ENCODE data around the gene CD1B. TPM values are rescaled to one million over a fixed set of nuclear protein-coding genes. Genes with fewer than 3 reads are reported as not detected.

Gene CD1B
- total and polyA plus RNA-seq, 4 donors = 0.02 to 0.30 TPM; not detected in 2

GRCh38 chr1:158356616-158357015, 25.3 kb upstream of the CD1B start:
- WGBS, 2 donors = 66 to 83% methylated on average over 3 of the region's 3 CpGs
- no peaks in the 10 kb centered on the region for H3K36me3 ChIP-seq (ENCODE audit: control insufficient read depth in 4 of 4, insufficient read depth in 4 of 4, low read length in 4 of 4)
- no peak for TF ChIP-seq CTCF (IDR thresholded peaks at IDR 0.05; ENCODE audit: control extremely low read depth, extremely low read depth)
- H3K9me3 ChIP-seq (ENCODE audit: control insufficient read depth in 4 of 4, insufficient read depth in 3 of 4, low read length in 3 of 4) = no peaks in the 10 kb centered on the region
- H3K4me3 ChIP-seq = no peak overlapping the region
- no peaks in the 10 kb centered on the region for H3K4me1 ChIP-seq (ENCODE audit: control insufficient read depth in 5 of 5, insufficient read depth in 5 of 5, low read length in 5 of 5)
- no peak overlapping the region for H3K9ac ChIP-seq (ENCODE audit: insufficient read depth in 1 of 2, low read length in 2 of 2)
- DNase-seq (no peak), ATAC-seq (ENCODE audit: insufficient read depth, low FRiP score) (no peak)
- H3K27ac ChIP-seq (ENCODE audit: low read depth in 1 of 2, low read length in 1 of 2) = no peak overlapping the region
- peaks cover 0 to 3% (median 0%) of the 10 kb centered on the region in 3 donors for H3K27me3 ChIP-seq (ENCODE audit: control insufficient read depth in 3 of 3, insufficient read depth in 3 of 3, low read length in 2 of 3)

DNA sequence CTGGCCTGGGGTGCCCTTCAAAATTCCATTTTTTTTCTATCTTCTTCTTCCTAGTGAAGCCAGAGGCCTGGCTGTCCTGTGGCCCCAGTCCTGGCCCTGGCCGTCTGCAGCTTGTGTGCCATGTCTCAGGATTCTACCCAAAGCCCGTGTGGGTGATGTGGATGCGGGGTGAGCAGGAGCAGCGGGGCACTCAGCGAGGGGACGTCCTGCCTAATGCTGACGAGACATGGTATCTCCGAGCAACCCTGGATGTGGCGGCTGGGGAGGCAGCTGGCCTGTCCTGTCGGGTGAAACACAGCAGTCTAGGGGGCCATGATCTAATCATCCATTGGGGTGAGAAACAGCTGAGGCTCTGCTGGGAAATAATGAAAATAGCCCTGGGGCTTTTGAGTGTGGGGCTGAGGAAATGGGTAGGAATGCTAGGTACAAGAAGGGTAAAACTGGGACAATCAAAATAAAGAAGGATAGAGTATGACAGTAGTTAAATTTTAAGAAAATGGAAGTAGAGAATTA, 24.5 kb upstream of the CD1B start:
- ATAC-seq (ENCODE audit: insufficient read depth, low FRiP score) = no peak

GRCh38 chr1:158354255-158354654, 22.9 kb upstream of the CD1B start:
- no peak for DNase-seq

More for the DNA sequence above, 24.5 kb upstream of the CD1B start:
- Histone ChIP-seq H3K27me3 (ENCODE audit: control insufficient read depth in 3 of 3, insufficient read depth in 3 of 3, low read length in 2 of 3) (peaks cover 0 to 3% (median 0%) of the 10 kb centered on the region in 3 donors), H3K9me3 (ENCODE audit: control insufficient read depth in 4 of 4, insufficient read depth in 3 of 4, low read length in 3 of 4) (no peaks in the 10 kb centered on the region), H3K9ac (ENCODE audit: insufficient read depth in 1 of 2, low read length in 2 of 2) (no peak overlapping the region), H3K4me1 (ENCODE audit: control insufficient read depth in 5 of 5, insufficient read depth in 5 of 5, low read length in 5 of 5) (no peaks in the 10 kb centered on the region), H3K36me3 (ENCODE audit: control insufficient read depth in 4 of 4, insufficient read depth in 4 of 4, low read length in 4 of 4) (no peaks in the 10 kb centered on the region), H3K4me3 (no peak overlapping the region), H3K27ac (ENCODE audit: low read depth in 1 of 2, low read length in 1 of 2) (no peak overlapping the region)
- no peak for DNase-seq
- TF ChIP-seq CTCF (IDR thresholded peaks at IDR 0.05; ENCODE audit: control extremely low read depth, extremely low read depth) = no peak
- WGBS, 2 donors = 88 to 95% methylated on average over 10 of the region's 10 CpGs

More at GRCh38 chr1:158354255-158354654, 22.9 kb upstream of the CD1B start:
- peaks cover 0 to 3% (median 0%) of the 10 kb centered on the region in 3 donors for H3K27me3 ChIP-seq (ENCODE audit: control insufficient read depth in 3 of 3, insufficient read depth in 3 of 3, low read length in 2 of 3)
- H3K36me3 ChIP-seq (ENCODE audit: control insufficient read depth in 4 of 4, insufficient read depth in 4 of 4, low read length in 4 of 4) = no peaks in the 10 kb centered on the region
- H3K27ac ChIP-seq (ENCODE audit: low read depth in 1 of 2, low read length in 1 of 2) = no peak overlapping the region
- no peak for ATAC-seq (ENCODE audit: insufficient read depth, low FRiP score)
- H3K4me3 ChIP-seq = no peak overlapping the region
- TF ChIP-seq CTCF (IDR thresholded peaks at IDR 0.05; ENCODE audit: control extremely low read depth, extremely low read depth) = no peak
- 57 to 61% methylated on average over 2 of the region's 2 CpGs for WGBS, 2 donors
- no peaks in the 10 kb centered on the region for H3K9me3 ChIP-seq (ENCODE audit: control insufficient read depth in 4 of 4, insufficient read depth in 3 of 4, low read length in 3 of 4)
- H3K9ac ChIP-seq (ENCODE audit: insufficient read depth in 1 of 2, low read length in 2 of 2) = no peak overlapping the region
- H3K4me1 ChIP-seq (ENCODE audit: control insufficient read depth in 5 of 5, insufficient read depth in 5 of 5, low read length in 5 of 5) = no peaks in the 10 kb centered on the region

Data from lung (tissue), 12 donors.